ENCODE data around the gene EXOC3L4.

- no peak for TF ChIP-seq CTCF (IDR thresholded peaks at IDR 0.05; ENCODE audit: low read depth, low read length)
- TF ChIP-seq POLR2A (IDR thresholded peaks at IDR 0.05; ENCODE audit: extremely low read depth, insufficient read length) = no peak
- TF ChIP-seq MYC (IDR thresholded peaks at IDR 0.05; ENCODE audit: low read depth, low read length) = no peak
- TF ChIP-seq MAX (IDR thresholded peaks at IDR 0.05; ENCODE audit: low read depth, low read length) = no peak
These were observed 20.4 kb upstream of the EXOC3L4 start for GRCh38 chr14:103073876-103074728.
